NCI-H2081 (cell line): Measurements from ENCODE around the gene KRTAP5-6.
"Not testable (repeated sequence)": the region's sequence is repeated elsewhere in the genome, so short reads cannot be mapped to it uniquely, and the experiment has no call there.

Source experiments
- DNase-seq, 2 experiments: peaks; one replicate each; lab custom pipeline; 2025; lab: John Stamatoyannopoulos, UW

The KRTAP5-6 gene

GRCh38 chr11:1683904-1684572, 13.0 kb upstream of the KRTAP5-6 start:
- DNase-seq, result not testable (repeated sequence)

- not testable (repeated sequence) for DNase-seq
Measured at GRCh38 chr11:1684886-1685874, 11.8 kb upstream of the KRTAP5-6 start.

- DNase-seq, result not testable (repeated sequence)
Measured at GRCh38 chr11:1686220-1686619, 10.8 kb upstream of the KRTAP5-6 start.

- DNase-seq, result not testable (repeated sequence)
Measured at GRCh38 chr11:1688336-1688947, 8.6 kb upstream of the KRTAP5-6 start.

- DNase-seq, result not testable (repeated sequence)
Measured at GRCh38 chr11:1689250-1690166, 7.5 kb upstream of the KRTAP5-6 start.

- DNase-seq, result no peak
Measured at GRCh38 chr11:1690167-1691025, 6.6 kb upstream of the KRTAP5-6 start.

GRCh38 chr11:1691026-1691877, 5.7 kb upstream of the KRTAP5-6 start:
- DNase-seq, result no peak

- DNase-seq, result no peak
Measured at GRCh38 chr11:1691878-1692707, 4.9 kb upstream of the KRTAP5-6 start.

GRCh38 chr11:1692708-1693326, 4.2 kb upstream of the KRTAP5-6 start:
- no peak for DNase-seq

GRCh38 chr11:1693327-1694063, 3.5 kb upstream of the KRTAP5-6 start:
- peak; percentile 61 to 62 for DNase-seq

GRCh38 chr11:1694064-1694845, 2.7 kb upstream of the KRTAP5-6 start:
- DNase-seq, result peak; percentile 57 to 68

- no peak for DNase-seq
Measured at GRCh38 chr11:1694846-1695547, 2.0 kb upstream of the KRTAP5-6 start.

- no peak for DNase-seq
Measured at GRCh38 chr11:1695548-1696108, 1.4 kb upstream of the KRTAP5-6 start.

GRCh38 chr11:1699771-1700170, 2.8 kb downstream of the KRTAP5-6 start:
- DNase-seq, result no peak

- DNase-seq, result no peak
Measured at GRCh38 chr11:1701091-1701807, 4.3 kb downstream of the KRTAP5-6 start.
